ENCODE measurements around the gene CPEB4. TPM values are rescaled to one million over a fixed set of nuclear protein-coding genes. Genes with fewer than 3 reads are reported as not detected.

The CPEB4 gene
- total and polyA plus RNA-seq, 2 experiments from 2014 or later: 5.9 to 10.2 TPM

- H3K36me3 ChIP-seq (ENCODE audit: insufficient read depth): no peaks in the 10 kb centered on the region
- H2AFZ ChIP-seq: no peak overlapping the region
- peaks cover 13% of the 10 kb centered on the region; the same call in 1 of the 3 replicates for H3K36me3 Mint-ChIP-seq (ENCODE audit: low read depth)
- H3K4me2 ChIP-seq: no peak overlapping the region
- no peak overlapping the region for H3K27ac ChIP-seq (ENCODE audit: low read depth)
- peaks cover 32% of the 10 kb centered on the region for H3K4me1 Mint-ChIP-seq
- no peak overlapping the region for H3K4me3 Mint-ChIP-seq
- no peaks in the 10 kb centered on the region for H3K79me2 ChIP-seq (replicated peaks; ENCODE audit: insufficient read depth)
- no peaks in the 10 kb centered on the region for H3K27me3 ChIP-seq (ENCODE audit: insufficient read depth)
- H4K20me1 ChIP-seq (replicated peaks; ENCODE audit: insufficient read depth): no peaks in the 10 kb centered on the region
- H3K27me3 Mint-ChIP-seq (ENCODE audit: insufficient read depth, low read depth, poor library complexity): peaks cover 5% of the 10 kb centered on the region
- H3K9me2 ChIP-seq (ENCODE audit: insufficient read depth): no peaks in the 10 kb centered on the region
- peaks cover 9% of the 10 kb centered on the region; the same call in 1 of the 2 replicates for H3F3A ChIP-seq (replicated peaks; ENCODE audit: low read depth)
- TF ChIP-seq ZNF462 (CRISPR knock-in tag; IDR thresholded peaks at IDR 0.05) (no peak), CREB1 (CRISPR knock-in tag; IDR thresholded peaks at IDR 0.05; ENCODE audit: low read depth) (no peak), REST (IDR thresholded peaks at IDR 0.05; ENCODE audit: unreplicated experiment) (no peak), JUNB (IDR thresholded peaks at IDR 0.05; ENCODE audit: unreplicated experiment) (no peak), ZNF114 (CRISPR knock-in tag; IDR thresholded peaks at IDR 0.05) (no peak), NANOG (IDR thresholded peaks at IDR 0.05; ENCODE audit: borderline replicate concordance) (no peak), ETS1 (IDR thresholded peaks at IDR 0.05) (no peak), EZH2phosphoT487 (IDR thresholded peaks at IDR 0.05; ENCODE audit: unreplicated experiment) (no peak), ZNF331 (CRISPR knock-in tag; IDR thresholded peaks at IDR 0.05; ENCODE audit: low read depth) (no peak), STAT1 (IDR thresholded peaks at IDR 0.05; ENCODE audit: unreplicated experiment) (no peak), EZH2 (IDR thresholded peaks at IDR 0.05; ENCODE audit: low read depth, unreplicated experiment) (no peak), POLR2AphosphoS5 (IDR thresholded peaks at IDR 0.05; ENCODE audit: low read depth) (no peak)
- TF ChIP-seq, protein P1, sequence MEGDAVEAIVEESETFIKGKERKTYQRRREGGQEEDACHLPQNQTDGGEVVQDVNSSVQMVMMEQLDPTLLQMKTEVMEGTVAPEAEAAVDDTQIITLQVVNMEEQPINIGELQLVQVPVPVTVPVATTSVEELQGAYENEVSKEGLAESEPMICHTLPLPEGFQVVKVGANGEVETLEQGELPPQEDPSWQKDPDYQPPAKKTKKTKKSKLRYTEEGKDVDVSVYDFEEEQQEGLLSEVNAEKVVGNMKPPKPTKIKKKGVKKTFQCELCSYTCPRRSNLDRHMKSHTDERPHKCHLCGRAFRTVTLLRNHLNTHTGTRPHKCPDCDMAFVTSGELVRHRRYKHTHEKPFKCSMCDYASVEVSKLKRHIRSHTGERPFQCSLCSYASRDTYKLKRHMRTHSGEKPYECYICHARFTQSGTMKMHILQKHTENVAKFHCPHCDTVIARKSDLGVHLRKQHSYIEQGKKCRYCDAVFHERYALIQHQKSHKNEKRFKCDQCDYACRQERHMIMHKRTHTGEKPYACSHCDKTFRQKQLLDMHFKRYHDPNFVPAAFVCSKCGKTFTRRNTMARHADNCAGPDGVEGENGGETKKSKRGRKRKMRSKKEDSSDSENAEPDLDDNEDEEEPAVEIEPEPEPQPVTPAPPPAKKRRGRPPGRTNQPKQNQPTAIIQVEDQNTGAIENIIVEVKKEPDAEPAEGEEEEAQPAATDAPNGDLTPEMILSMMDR (conservative IDR thresholded peaks at IDR 0.05; ENCODE audit: low read depth in 2 of 2): no peak
- no peak overlapping the region for H3K27ac Mint-ChIP-seq
- ATAC-seq: no peak
- no peak overlapping the region for H3K4me3 ChIP-seq
- peaks cover 34% of the 10 kb centered on the region for H3K4me1 ChIP-seq (ENCODE audit: insufficient read depth)
- peaks cover 16% of the 10 kb centered on the region; the same call in 2 of the 3 replicates for H3K9me3 Mint-ChIP-seq
- DNase-seq (ENCODE audit: low spot score): no peak
Observed at GRCh38 chr5:173974688-173975239, 86.6 kb downstream of the CPEB4 start.
